ENCODE measurements around the gene HOGA1.
"Not testable (repeated sequence)": the region's sequence is repeated elsewhere in the genome, so short reads cannot be mapped to it uniquely, and the experiment has no call there.

- not testable (repeated sequence) for TF ChIP-seq CTCF, POLR2AphosphoS5, POLR2A (IDR thresholded peaks at IDR 0.05)
Measured at GRCh38 chr10:97560731-97561381, 23.3 kb upstream of the HOGA1 start.

All from sigmoid colon (tissue), 4 donors.